Measurements from ENCODE around the gene UCN2. TPM values are rescaled to one million over a fixed set of nuclear protein-coding genes. Genes with fewer than 3 reads are reported as not detected.

UCN2 gene
- 0.19 and 0.26 TPM in 2 replicates for total RNA-seq

GRCh38 chr3:48563382-48563918 is at the start of gene UCN2:
UCN2 (minus strand) TSS chr3:48563781; CDS start chr3:48563124, 657 bp downstream.

GRCh38 chr3:48609088-48610005 is 45.8 kb upstream of the UCN2 start, which contains the start of gene UQCRC1:
UQCRC1 (minus strand) TSS chr3:48609646; CDS start chr3:48609620, 26 bp downstream.

GRCh38 chr3:48595075-48595525 is 31.5 kb upstream of the UCN2 start, which contains the start of gene COL7A1:
COL7A1 (minus strand) TSS chr3:48595329; CDS start chr3:48595159, 170 bp downstream.

GRCh38 chr3:48556796-48557626 is 6.6 kb downstream of the UCN2 start, which contains the start of gene PFKFB4:
PFKFB4 (minus strand) TSS chr3:48556803; CDS start chr3:48556777, 26 bp downstream.

Other genes with a start within 250 kb of the UCN2 start
- not detected in 2 replicates for gene SPINK8, start 230.1 kb downstream of the UCN2 start, total RNA-seq
- gene FBXW12, start 191.6 kb downstream of the UCN2 start, total RNA-seq: not detected in 2 replicates
- 14.1 and 15.9 TPM in 2 replicates for gene PLXNB1, start 133.7 kb downstream of the UCN2 start, total RNA-seq
- 14.0 and 16.5 TPM in 2 replicates for gene CCDC51, start 123.7 kb downstream of the UCN2 start, total RNA-seq
- gene TMA7, start 123.5 kb downstream of the UCN2 start, total RNA-seq: 392 and 433 TPM in 2 replicates
- 4.5 and 7.0 TPM in 2 replicates for gene ATRIP, start 117.0 kb downstream of the UCN2 start, total RNA-seq
- gene SHISA5, start 59.6 kb downstream of the UCN2 start, total RNA-seq: 119 and 120 TPM in 2 replicates
- gene PFKFB4, start 7.0 kb downstream of the UCN2 start, total RNA-seq: 6.6 and 7.6 TPM in 2 replicates
- gene COL7A1, start 31.5 kb upstream of the UCN2 start, total RNA-seq: 5.4 and 6.0 TPM in 2 replicates
- 235 and 284 TPM in 2 replicates for gene UQCRC1, start 45.9 kb upstream of the UCN2 start, total RNA-seq
- gene TMEM89, start 58.0 kb upstream of the UCN2 start, total RNA-seq: not detected in 2 replicates
- gene SLC26A6, start 71.7 kb upstream of the UCN2 start, total RNA-seq: 11.9 and 16.8 TPM in 2 replicates
- 0.37 and 0.66 TPM in 2 replicates for gene CELSR3, start 99.1 kb upstream of the UCN2 start, total RNA-seq
- 9.2 and 12.3 TPM in 2 replicates for gene NCKIPSD, start 122.1 kb upstream of the UCN2 start, total RNA-seq
- 33.7 and 49.6 TPM in 2 replicates for gene IP6K2, start 153.4 kb upstream of the UCN2 start, total RNA-seq

Measured in aortic smooth muscle cell (primary cell).